Endothelial cell of umbilical vein (primary cell): ENCODE results near the gene CAMTA2.

Experiments used
- EZH2 ChIP-seq: IDR thresholded peaks from 2 replicates; pipeline ENCODE4 v1.6.1; 2012; ENCODE audit warnings: borderline replicate concordance, low read depth, mild to moderate bottlenecking, moderate library complexity, low read length, inconsistent platforms; ENCODE audit not compliant: severe bottlenecking
- FOS ChIP-seq: IDR thresholded peaks from 2 replicates; pipeline ENCODE4 v1.6.1; 2011; ENCODE audit warnings: mild to moderate bottlenecking, low read length, moderate library complexity, borderline replicate concordance; ENCODE audit not compliant: insufficient read depth
- JUN ChIP-seq: IDR thresholded peaks from 2 replicates; pipeline ENCODE4 v1.6.1; 2011; ENCODE audit warnings: borderline replicate concordance, low read depth; ENCODE audit not compliant: insufficient read length, insufficient read depth
- MAX ChIP-seq: IDR thresholded peaks from 2 replicates; pipeline ENCODE4 v1.6.1; 2011; ENCODE audit not compliant: insufficient read depth, insufficient read length
- MYC ChIP-seq: IDR thresholded peaks from one replicate; pipeline ENCODE4 v1.6.1; 2011; ENCODE audit warnings: mild to moderate bottlenecking, low read depth, low read length
- POLR2A ChIP-seq: IDR thresholded peaks from 2 replicates; pipeline ENCODE4 v1.6.1; 2012; ENCODE audit warnings: low read depth, mild to moderate bottlenecking, control low read depth, low read length
- POLR2AphosphoS5 ChIP-seq: IDR thresholded peaks from 2 replicates; pipeline ENCODE4 v1.6.1; 2012; ENCODE audit warnings: low read depth, mild to moderate bottlenecking, control low read depth, low read length, moderate library complexity; ENCODE audit not compliant: insufficient read depth
- TF ChIP-seq, protein P1 (sequence below), 2 donors: IDR thresholded peaks; 1 replicate in 1 of 2; 2 replicates in 1 of 2; pipeline ENCODE4 v1.5.1; 2011; ENCODE audit warnings: low read length in 2 of 2, mild to moderate bottlenecking in 2 of 2, moderate library complexity in 2 of 2, control low read depth in 1 of 2, inconsistent platforms in 1 of 2, low read depth in 1 of 2; ENCODE audit not compliant: insufficient read depth in 1 of 2; ENCODE audit errors: extremely low read depth in 1 of 2

DNA sequence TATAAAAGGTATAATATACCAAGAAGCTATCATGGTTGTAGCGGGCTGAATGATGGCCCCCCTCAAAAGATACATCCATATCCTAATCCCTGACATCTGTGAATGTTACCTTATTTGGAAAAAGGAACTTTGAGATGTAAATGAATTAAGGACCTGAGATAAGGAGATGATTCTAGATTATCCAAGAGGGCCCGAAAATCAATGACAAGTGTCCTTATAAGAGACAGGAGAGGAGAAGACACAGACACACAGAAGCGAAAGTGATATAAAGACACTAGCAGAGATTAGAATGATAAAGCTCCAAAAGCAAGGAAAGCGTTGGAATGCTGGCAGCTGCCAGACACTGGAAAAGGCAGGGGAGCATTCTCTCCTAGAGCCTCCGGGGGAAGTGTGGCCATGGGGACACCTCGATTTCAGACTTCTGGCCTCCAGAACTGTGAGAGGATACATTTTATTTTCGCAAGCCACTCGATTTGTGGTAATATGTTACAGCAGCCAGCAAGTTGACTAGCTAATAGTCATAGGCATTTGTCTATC is 67.9 kb downstream of the CAMTA2 start:
- TF ChIP-seq EZH2 (no peak), POLR2AphosphoS5 (no peak), POLR2A (no peak), MYC (no peak), MAX (no peak), JUN (no peak), FOS (no peak)
- TF ChIP-seq, protein P1, sequence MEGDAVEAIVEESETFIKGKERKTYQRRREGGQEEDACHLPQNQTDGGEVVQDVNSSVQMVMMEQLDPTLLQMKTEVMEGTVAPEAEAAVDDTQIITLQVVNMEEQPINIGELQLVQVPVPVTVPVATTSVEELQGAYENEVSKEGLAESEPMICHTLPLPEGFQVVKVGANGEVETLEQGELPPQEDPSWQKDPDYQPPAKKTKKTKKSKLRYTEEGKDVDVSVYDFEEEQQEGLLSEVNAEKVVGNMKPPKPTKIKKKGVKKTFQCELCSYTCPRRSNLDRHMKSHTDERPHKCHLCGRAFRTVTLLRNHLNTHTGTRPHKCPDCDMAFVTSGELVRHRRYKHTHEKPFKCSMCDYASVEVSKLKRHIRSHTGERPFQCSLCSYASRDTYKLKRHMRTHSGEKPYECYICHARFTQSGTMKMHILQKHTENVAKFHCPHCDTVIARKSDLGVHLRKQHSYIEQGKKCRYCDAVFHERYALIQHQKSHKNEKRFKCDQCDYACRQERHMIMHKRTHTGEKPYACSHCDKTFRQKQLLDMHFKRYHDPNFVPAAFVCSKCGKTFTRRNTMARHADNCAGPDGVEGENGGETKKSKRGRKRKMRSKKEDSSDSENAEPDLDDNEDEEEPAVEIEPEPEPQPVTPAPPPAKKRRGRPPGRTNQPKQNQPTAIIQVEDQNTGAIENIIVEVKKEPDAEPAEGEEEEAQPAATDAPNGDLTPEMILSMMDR (IDR thresholded peaks at IDR 0.05; ENCODE audit: extremely low read depth in 1 of 2, insufficient read depth in 1 of 2, low read depth in 1 of 2, low read length in 2 of 2), result no peak
